ENCODE data around the gene GRK1. TPM values are rescaled to one million over a fixed set of nuclear protein-coding genes. Genes with fewer than 3 reads are reported as not detected.

Gene GRK1
- total RNA-seq, 1 experiment from 2014 or later = not detected

DNA sequence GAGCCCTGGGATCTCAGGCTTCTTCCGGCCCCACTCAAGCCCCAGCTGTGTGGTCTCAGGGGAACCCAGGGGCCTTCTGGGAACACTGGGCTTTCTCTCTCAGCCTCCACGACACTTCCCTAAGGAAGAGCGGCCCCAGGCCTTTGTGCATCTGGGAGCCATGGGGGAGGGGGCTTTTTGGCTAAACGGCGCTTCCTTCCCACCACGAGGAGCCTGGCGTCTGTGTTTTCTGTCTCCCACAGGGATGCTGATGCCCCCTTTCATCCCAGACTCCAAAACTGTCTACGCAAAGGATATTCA is 67.8 kb downstream of the GRK1 start:
- H3K4me1 ChIP-seq (replicated peaks; ENCODE audit: insufficient read depth) = no peaks in the 10 kb centered on the region
- no peaks in the 10 kb centered on the region for H3K36me3 ChIP-seq (ENCODE audit: low read depth)
- no TSS peak for BruUV-seq (replicated peaks)
- no peak overlapping the region for H3K4me2 ChIP-seq
- H3K4me3 ChIP-seq = no peak overlapping the region
- ChIA-PET CTCF (no interaction called here), POLR2A (ENCODE audit: unreplicated experiment) (no interaction called here)
- no peak for TF ChIP-seq EZH2 (IDR thresholded peaks at IDR 0.05; ENCODE audit: low read depth)
- TF ChIP-seq, protein P1, sequence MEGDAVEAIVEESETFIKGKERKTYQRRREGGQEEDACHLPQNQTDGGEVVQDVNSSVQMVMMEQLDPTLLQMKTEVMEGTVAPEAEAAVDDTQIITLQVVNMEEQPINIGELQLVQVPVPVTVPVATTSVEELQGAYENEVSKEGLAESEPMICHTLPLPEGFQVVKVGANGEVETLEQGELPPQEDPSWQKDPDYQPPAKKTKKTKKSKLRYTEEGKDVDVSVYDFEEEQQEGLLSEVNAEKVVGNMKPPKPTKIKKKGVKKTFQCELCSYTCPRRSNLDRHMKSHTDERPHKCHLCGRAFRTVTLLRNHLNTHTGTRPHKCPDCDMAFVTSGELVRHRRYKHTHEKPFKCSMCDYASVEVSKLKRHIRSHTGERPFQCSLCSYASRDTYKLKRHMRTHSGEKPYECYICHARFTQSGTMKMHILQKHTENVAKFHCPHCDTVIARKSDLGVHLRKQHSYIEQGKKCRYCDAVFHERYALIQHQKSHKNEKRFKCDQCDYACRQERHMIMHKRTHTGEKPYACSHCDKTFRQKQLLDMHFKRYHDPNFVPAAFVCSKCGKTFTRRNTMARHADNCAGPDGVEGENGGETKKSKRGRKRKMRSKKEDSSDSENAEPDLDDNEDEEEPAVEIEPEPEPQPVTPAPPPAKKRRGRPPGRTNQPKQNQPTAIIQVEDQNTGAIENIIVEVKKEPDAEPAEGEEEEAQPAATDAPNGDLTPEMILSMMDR (conservative IDR thresholded peaks at IDR 0.05) = no peak
- intact Hi-C loops (cut with micrococcal nuclease; ENCODE audit: unreplicated experiment) = no loop called here
- H3F3A ChIP-seq (ENCODE audit: insufficient read depth, low read depth) = peaks cover 20% of the 10 kb centered on the region
- no peaks in the 10 kb centered on the region for H4K20me1 ChIP-seq (ENCODE audit: insufficient read depth)
- H3K9me2 ChIP-seq (ENCODE audit: insufficient read depth) = no peaks in the 10 kb centered on the region
- H3K27ac ChIP-seq = no peak overlapping the region
- peaks cover 78% of the 10 kb centered on the region for H3K27me3 ChIP-seq (ENCODE audit: insufficient read depth, low read depth)
- peaks cover 7% of the 10 kb centered on the region; the same call in 1 of the 2 replicates for H3K9me3 ChIP-seq (ENCODE audit: insufficient read depth, low read depth)
- no peak overlapping the region for H2AFZ ChIP-seq
- DNase-seq = no peak
- no peaks in the 10 kb centered on the region for H3K79me2 ChIP-seq (ENCODE audit: low read depth)

DNA sequence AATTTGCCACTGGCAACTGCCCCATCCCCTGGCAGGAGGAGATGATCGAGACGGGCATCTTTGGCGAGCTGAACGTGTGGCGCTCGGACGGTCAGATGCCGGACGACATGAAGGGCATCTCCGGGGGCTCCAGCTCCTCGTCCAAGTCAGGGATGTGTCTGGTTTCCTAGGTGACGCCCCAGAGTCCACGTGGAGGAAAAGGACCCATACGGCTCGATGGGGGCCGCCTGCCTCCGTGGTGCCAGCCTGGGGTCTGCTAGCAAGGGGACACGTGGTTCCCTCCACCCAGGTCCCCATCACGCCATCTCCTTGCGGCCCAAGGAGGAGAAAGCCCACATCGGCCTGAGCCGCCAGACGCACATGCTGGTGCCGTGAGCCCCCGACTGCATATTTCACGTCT is 68.2 kb downstream of the GRK1 start:
- Histone ChIP-seq H4K20me1 (ENCODE audit: insufficient read depth) (no peaks in the 10 kb centered on the region), H3K9me3 (ENCODE audit: insufficient read depth, low read depth) (peaks cover 7% of the 10 kb centered on the region; the same call in 1 of the 2 replicates), H3K27ac (no peak overlapping the region), H3K79me2 (ENCODE audit: low read depth) (no peaks in the 10 kb centered on the region), H3K36me3 (ENCODE audit: low read depth) (no peaks in the 10 kb centered on the region), H3K4me1 (replicated peaks; ENCODE audit: insufficient read depth) (no peaks in the 10 kb centered on the region), H3K4me2 (no peak overlapping the region), H3K9me2 (ENCODE audit: insufficient read depth) (no peaks in the 10 kb centered on the region), H3K4me3 (no peak overlapping the region), H3K27me3 (ENCODE audit: insufficient read depth, low read depth) (peaks cover 80% of the 10 kb centered on the region), H2AFZ (no peak overlapping the region), H3F3A (ENCODE audit: insufficient read depth, low read depth) (peaks cover 20% of the 10 kb centered on the region)
- DNase-seq = no peak
- intact Hi-C loops (cut with micrococcal nuclease; ENCODE audit: unreplicated experiment) = no loop called here
- ChIA-PET CTCF (no interaction called here), POLR2A (ENCODE audit: unreplicated experiment) (no interaction called here)
- TF ChIP-seq, protein P1 (conservative IDR thresholded peaks at IDR 0.05) = no peak
- TF ChIP-seq EZH2 (IDR thresholded peaks at IDR 0.05; ENCODE audit: low read depth) = no peak
- BruUV-seq (replicated peaks) = no TSS peak

DNA sequence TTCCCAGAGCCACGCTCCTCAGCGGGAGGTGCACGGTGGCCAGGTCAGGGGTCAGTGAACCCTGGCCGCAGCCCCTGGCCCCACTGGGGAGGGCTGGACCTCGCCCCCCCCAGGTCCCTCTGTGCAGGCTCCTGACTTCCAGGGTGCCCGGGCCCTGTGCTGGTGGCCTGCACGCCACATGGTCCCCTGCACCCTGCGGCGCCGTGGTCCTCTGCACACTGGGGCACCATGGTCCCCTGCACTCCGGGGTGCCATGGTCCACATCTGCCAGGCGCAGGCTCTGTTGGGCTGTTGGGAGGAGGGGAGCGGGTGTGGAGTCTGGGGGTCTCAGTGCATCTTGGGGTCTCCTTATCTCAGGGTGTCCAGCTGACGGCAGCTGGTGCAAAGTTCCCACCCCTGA is 68.7 kb downstream of the GRK1 start:
- no peak overlapping the region for H3K4me2 ChIP-seq
- POLR2A ChIA-PET (ENCODE audit: unreplicated experiment) = no interaction called here

More for the DNA sequence above, 68.7 kb downstream of the GRK1 start:
- Histone ChIP-seq H3K27ac (no peak overlapping the region), H3K36me3 (ENCODE audit: low read depth) (no peaks in the 10 kb centered on the region), H3K4me1 (replicated peaks; ENCODE audit: insufficient read depth) (no peaks in the 10 kb centered on the region), H3F3A (ENCODE audit: insufficient read depth, low read depth) (peaks cover 20% of the 10 kb centered on the region), H3K9me2 (ENCODE audit: insufficient read depth) (no peaks in the 10 kb centered on the region), H4K20me1 (ENCODE audit: insufficient read depth) (no peaks in the 10 kb centered on the region), H2AFZ (no peak overlapping the region), H3K4me3 (no peak overlapping the region), H3K79me2 (ENCODE audit: low read depth) (no peaks in the 10 kb centered on the region), H3K27me3 (ENCODE audit: insufficient read depth, low read depth) (peaks cover 80% of the 10 kb centered on the region), H3K9me3 (ENCODE audit: insufficient read depth, low read depth) (peaks cover 7% of the 10 kb centered on the region; the same call in 1 of the 2 replicates)
- no peak for DNase-seq
- TF ChIP-seq EZH2 (IDR thresholded peaks at IDR 0.05; ENCODE audit: low read depth) = no peak
- TF ChIP-seq, protein P1 (conservative IDR thresholded peaks at IDR 0.05) = no peak
- intact Hi-C loops (cut with micrococcal nuclease; ENCODE audit: unreplicated experiment) = no loop called here
- CTCF ChIA-PET = no interaction called here
- no TSS peak for BruUV-seq (replicated peaks)
